ENCODE measurements around the gene GALNT2. TPM values are rescaled to one million over a fixed set of nuclear protein-coding genes. Genes with fewer than 3 reads are reported as not detected.

The GALNT2 gene
- total and polyA plus RNA-seq, 2 experiments from 2014 or later: 17.8 to 48.3 TPM

- H3K36me3 ChIP-seq (ENCODE audit: insufficient read depth): no peaks in the 10 kb centered on the region
- H3K4me3 Mint-ChIP-seq: no peak overlapping the region; the same call in 2 of the 3 replicates
- H3K36me3 Mint-ChIP-seq (ENCODE audit: low read depth): peaks cover 27% of the 10 kb centered on the region
- no peaks in the 10 kb centered on the region for H3K79me2 ChIP-seq (replicated peaks; ENCODE audit: insufficient read depth)
- peak; percentile 59 for ATAC-seq
- peak overlapping the region; percentile 35; the same call in 1 of the 2 replicates for H3K27ac Mint-ChIP-seq
- no peaks in the 10 kb centered on the region for H3K9me3 Mint-ChIP-seq
- TF ChIP-seq, protein P1, sequence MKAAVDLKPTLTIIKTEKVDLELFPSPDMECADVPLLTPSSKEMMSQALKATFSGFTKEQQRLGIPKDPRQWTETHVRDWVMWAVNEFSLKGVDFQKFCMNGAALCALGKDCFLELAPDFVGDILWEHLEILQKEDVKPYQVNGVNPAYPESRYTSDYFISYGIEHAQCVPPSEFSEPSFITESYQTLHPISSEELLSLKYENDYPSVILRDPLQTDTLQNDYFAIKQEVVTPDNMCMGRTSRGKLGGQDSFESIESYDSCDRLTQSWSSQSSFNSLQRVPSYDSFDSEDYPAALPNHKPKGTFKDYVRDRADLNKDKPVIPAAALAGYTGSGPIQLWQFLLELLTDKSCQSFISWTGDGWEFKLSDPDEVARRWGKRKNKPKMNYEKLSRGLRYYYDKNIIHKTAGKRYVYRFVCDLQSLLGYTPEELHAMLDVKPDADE (IDR thresholded peaks at IDR 0.05): no peak
- TF ChIP-seq JUNB (IDR thresholded peaks at IDR 0.05; ENCODE audit: unreplicated experiment): no peak
- no peak for TF ChIP-seq EZH2 (IDR thresholded peaks at IDR 0.05; ENCODE audit: low read depth, unreplicated experiment)
- TF ChIP-seq CREB1 (CRISPR knock-in tag; IDR thresholded peaks at IDR 0.05; ENCODE audit: low read depth): no peak
- no peak for TF ChIP-seq POLR2AphosphoS5 (IDR thresholded peaks at IDR 0.05; ENCODE audit: low read depth)
- no peak for TF ChIP-seq ZNF331 (CRISPR knock-in tag; IDR thresholded peaks at IDR 0.05; ENCODE audit: low read depth)
- TF ChIP-seq CTCF (conservative IDR thresholded peaks at IDR 0.05; ENCODE audit: low read depth in 2 of 2): no peak
- TF ChIP-seq, protein P2, sequence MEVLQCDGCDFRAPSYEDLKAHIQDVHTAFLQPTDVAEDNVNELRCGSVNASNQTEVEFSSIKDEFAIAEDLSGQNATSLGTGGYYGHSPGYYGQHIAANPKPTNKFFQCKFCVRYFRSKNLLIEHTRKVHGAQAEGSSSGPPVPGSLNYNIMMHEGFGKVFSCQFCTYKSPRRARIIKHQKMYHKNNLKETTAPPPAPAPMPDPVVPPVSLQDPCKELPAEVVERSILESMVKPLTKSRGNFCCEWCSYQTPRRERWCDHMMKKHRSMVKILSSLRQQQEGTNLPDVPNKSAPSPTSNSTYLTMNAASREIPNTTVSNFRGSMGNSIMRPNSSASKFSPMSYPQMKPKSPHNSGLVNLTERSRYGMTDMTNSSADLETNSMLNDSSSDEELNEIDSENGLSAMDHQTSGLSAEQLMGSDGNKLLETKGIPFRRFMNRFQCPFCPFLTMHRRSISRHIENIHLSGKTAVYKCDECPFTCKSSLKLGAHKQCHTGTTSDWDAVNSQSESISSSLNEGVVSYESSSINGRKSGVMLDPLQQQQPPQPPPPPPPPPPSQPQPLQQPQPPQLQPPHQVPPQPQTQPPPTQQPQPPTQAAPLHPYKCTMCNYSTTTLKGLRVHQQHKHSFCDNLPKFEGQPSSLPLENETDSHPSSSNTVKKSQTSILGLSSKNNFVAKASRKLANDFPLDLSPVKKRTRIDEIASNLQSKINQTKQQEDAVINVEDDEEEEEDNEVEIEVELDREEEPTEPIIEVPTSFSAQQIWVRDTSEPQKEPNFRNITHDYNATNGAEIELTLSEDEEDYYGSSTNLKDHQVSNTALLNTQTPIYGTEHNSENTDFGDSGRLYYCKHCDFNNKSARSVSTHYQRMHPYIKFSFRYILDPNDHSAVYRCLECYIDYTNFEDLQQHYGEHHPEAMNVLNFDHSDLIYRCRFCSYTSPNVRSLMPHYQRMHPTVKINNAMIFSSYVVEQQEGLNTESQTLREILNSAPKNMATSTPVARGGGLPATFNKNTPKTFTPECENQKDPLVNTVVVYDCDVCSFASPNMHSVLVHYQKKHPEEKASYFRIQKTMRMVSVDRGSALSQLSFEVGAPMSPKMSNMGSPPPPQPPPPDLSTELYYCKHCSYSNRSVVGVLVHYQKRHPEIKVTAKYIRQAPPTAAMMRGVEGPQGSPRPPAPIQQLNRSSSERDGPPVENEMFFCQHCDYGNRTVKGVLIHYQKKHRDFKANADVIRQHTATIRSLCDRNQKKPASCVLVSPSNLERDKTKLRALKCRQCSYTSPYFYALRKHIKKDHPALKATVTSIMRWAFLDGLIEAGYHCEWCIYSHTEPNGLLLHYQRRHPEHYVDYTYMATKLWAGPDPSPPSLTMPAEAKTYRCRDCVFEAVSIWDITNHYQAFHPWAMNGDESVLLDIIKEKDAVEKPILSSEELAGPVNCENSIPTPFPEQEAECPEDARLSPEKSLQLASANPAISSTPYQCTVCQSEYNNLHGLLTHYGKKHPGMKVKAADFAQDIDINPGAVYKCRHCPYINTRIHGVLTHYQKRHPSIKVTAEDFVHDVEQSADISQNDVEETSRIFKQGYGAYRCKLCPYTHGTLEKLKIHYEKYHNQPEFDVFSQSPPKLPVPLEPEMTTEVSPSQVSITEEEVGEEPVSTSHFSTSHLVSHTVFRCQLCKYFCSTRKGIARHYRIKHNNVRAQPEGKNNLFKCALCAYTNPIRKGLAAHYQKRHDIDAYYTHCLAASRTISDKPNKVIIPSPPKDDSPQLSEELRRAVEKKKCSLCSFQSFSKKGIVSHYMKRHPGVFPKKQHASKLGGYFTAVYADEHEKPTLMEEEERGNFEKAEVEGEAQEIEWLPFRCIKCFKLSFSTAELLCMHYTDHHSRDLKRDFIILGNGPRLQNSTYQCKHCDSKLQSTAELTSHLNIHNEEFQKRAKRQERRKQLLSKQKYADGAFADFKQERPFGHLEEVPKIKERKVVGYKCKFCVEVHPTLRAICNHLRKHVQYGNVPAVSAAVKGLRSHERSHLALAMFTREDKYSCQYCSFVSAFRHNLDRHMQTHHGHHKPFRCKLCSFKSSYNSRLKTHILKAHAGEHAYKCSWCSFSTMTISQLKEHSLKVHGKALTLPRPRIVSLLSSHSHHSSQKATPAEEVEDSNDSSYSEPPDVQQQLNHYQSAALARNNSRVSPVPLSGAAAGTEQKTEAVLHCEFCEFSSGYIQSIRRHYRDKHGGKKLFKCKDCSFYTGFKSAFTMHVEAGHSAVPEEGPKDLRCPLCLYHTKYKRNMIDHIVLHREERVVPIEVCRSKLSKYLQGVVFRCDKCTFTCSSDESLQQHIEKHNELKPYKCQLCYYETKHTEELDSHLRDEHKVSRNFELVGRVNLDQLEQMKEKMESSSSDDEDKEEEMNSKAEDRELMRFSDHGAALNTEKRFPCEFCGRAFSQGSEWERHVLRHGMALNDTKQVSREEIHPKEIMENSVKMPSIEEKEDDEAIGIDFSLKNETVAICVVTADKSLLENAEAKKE (CRISPR knock-in tag; IDR thresholded peaks at IDR 0.05): no peak
- no peak for TF ChIP-seq ZNF114 (CRISPR knock-in tag; IDR thresholded peaks at IDR 0.05)
- no peak for TF ChIP-seq STAT1 (IDR thresholded peaks at IDR 0.05; ENCODE audit: unreplicated experiment)
- no peak for TF ChIP-seq EZH2phosphoT487 (IDR thresholded peaks at IDR 0.05; ENCODE audit: unreplicated experiment)
- TF ChIP-seq, protein P3, sequence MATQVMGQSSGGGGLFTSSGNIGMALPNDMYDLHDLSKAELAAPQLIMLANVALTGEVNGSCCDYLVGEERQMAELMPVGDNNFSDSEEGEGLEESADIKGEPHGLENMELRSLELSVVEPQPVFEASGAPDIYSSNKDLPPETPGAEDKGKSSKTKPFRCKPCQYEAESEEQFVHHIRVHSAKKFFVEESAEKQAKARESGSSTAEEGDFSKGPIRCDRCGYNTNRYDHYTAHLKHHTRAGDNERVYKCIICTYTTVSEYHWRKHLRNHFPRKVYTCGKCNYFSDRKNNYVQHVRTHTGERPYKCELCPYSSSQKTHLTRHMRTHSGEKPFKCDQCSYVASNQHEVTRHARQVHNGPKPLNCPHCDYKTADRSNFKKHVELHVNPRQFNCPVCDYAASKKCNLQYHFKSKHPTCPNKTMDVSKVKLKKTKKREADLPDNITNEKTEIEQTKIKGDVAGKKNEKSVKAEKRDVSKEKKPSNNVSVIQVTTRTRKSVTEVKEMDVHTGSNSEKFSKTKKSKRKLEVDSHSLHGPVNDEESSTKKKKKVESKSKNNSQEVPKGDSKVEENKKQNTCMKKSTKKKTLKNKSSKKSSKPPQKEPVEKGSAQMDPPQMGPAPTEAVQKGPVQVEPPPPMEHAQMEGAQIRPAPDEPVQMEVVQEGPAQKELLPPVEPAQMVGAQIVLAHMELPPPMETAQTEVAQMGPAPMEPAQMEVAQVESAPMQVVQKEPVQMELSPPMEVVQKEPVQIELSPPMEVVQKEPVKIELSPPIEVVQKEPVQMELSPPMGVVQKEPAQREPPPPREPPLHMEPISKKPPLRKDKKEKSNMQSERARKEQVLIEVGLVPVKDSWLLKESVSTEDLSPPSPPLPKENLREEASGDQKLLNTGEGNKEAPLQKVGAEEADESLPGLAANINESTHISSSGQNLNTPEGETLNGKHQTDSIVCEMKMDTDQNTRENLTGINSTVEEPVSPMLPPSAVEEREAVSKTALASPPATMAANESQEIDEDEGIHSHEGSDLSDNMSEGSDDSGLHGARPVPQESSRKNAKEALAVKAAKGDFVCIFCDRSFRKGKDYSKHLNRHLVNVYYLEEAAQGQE (IDR thresholded peaks at IDR 0.05; ENCODE audit: unreplicated experiment): no peak
- TF ChIP-seq NANOG (IDR thresholded peaks at IDR 0.05; ENCODE audit: borderline replicate concordance): no peak
- H3K27ac ChIP-seq (ENCODE audit: low read depth): peak overlapping the region; percentile 62; the same call in 1 of the 2 replicates
- peak; percentile 43 for DNase-seq (ENCODE audit: low spot score)
- H3K4me3 ChIP-seq: no peak overlapping the region
- no peak overlapping the region for H2AFZ ChIP-seq
- H3K27me3 Mint-ChIP-seq (ENCODE audit: insufficient read depth, low read depth, poor library complexity): peaks cover 9% of the 10 kb centered on the region
- H3K4me2 ChIP-seq: peak overlapping the region; percentile 47; the same call in 1 of the 2 replicates
- no peaks in the 10 kb centered on the region for H3F3A ChIP-seq (replicated peaks; ENCODE audit: low read depth)
- peaks cover 25% of the 10 kb centered on the region for H3K4me1 ChIP-seq (ENCODE audit: insufficient read depth)
- no peaks in the 10 kb centered on the region for H3K27me3 ChIP-seq (ENCODE audit: insufficient read depth)
- no peaks in the 10 kb centered on the region for H4K20me1 ChIP-seq (replicated peaks; ENCODE audit: insufficient read depth)
- H3K4me1 Mint-ChIP-seq: peaks cover 36% of the 10 kb centered on the region
- H3K9me2 ChIP-seq (ENCODE audit: insufficient read depth): peaks cover 6% of the 10 kb centered on the region
Observed at GRCh38 chr1:230250666-230251065, 183.6 kb downstream of the GALNT2 start.

Measured in GM23338 (cell line).